WTC11 (cell line): ENCODE results near the gene NOA1. TPM values are rescaled to one million over a fixed set of nuclear protein-coding genes. Genes with fewer than 3 reads are reported as not detected.

ENCODE experiments used
- ATAC-seq: fragments of 200-7000 bp; cut with Tn5 transposase; 2 replicates; pipeline ENCODE4 v1.10.0; 2021; ENCODE audit warnings: mild to moderate bottlenecking, moderate library complexity
- CTCF ChIA-PET: fragments of 300-600 bp; sonication (Branson Sonifier 250); formaldehyde crosslinking; loops from one replicate; lab custom pipeline; 2021; ENCODE audit warnings: antibody characterized with exemption; lab: Charles Lee
- POLR2A ChIA-PET: fragments of 350-600 bp; sonication (Branson Sonifier 250); formaldehyde crosslinking; loops from one replicate; lab custom pipeline; 2021; ENCODE audit warnings: antibody characterized with exemption; lab: Charles Lee
- DNase-seq: peaks from one replicate; pipeline ENCODE4 v3.0.0; 2021; ENCODE audit warnings: low spot score
- H3K27ac Mint-ChIP-seq: 2 replicates; pipeline ENCODE4 v1.8.0; 2021; ENCODE audit warnings: mixed read lengths
- H3K27me3 Mint-ChIP-seq: 2 replicates; pipeline ENCODE4 v1.8.0; 2021; ENCODE audit warnings: low read depth, mild to moderate bottlenecking, moderate library complexity, mixed read lengths
- H3K36me3 Mint-ChIP-seq: 2 replicates; pipeline ENCODE4 v1.8.0; 2021; ENCODE audit warnings: mixed read lengths
- H3K4me1 Mint-ChIP-seq: 2 replicates; pipeline ENCODE4 v1.8.0; 2022; ENCODE audit warnings: mixed read lengths
- H3K4me3 Mint-ChIP-seq: 2 replicates; pipeline ENCODE4 v1.8.0; 2021; ENCODE audit warnings: mild to moderate bottlenecking, moderate library complexity, mixed read lengths
- H3K9me3 Mint-ChIP-seq: 2 replicates; pipeline ENCODE4 v1.8.0; 2021; ENCODE audit warnings: mixed read lengths
- ARID4B ChIP-seq: sonication (generic); formaldehyde crosslinking; IDR thresholded peaks from 2 replicates; pipeline ENCODE4 v1.8.0; 2023; ENCODE audit warnings: missing genetic modification reagents, mild to moderate bottlenecking, borderline replicate concordance
- CDX4 ChIP-seq: fragments of 250-450 bp; sonication (Bioruptor Pico); IDR thresholded peaks from 2 replicates; pipeline ENCODE4 v1.9.0; 2021; ENCODE audit warnings: moderate library complexity, mild to moderate bottlenecking, inconsistent platforms, borderline replicate concordance
- E2F1 ChIP-seq: sonication (generic); formaldehyde crosslinking; IDR thresholded peaks from 2 replicates; pipeline ENCODE4 v1.8.0; 2022; ENCODE audit warnings: mild to moderate bottlenecking, missing genetic modification reagents
- E2F4 ChIP-seq: sonication (generic); formaldehyde crosslinking; IDR thresholded peaks from 2 replicates; pipeline ENCODE4 v1.8.1; 2022; ENCODE audit warnings: low read depth, mild to moderate bottlenecking, moderate library complexity, missing genetic modification reagents, borderline replicate concordance
- E2F5 ChIP-seq: sonication (generic); formaldehyde crosslinking; IDR thresholded peaks from 2 replicates; pipeline ENCODE4 v1.8.1; 2022; ENCODE audit warnings: mild to moderate bottlenecking, moderate library complexity, missing genetic modification reagents
- ESRRA ChIP-seq: sonication (generic); formaldehyde crosslinking; IDR thresholded peaks from 2 replicates; pipeline ENCODE4 v1.8.1; 2022; ENCODE audit warnings: mild to moderate bottlenecking, missing genetic modification reagents, borderline replicate concordance
- FOXK1 ChIP-seq: sonication (generic); formaldehyde crosslinking; IDR thresholded peaks from 2 replicates; pipeline ENCODE4 v1.8.0; 2022; ENCODE audit warnings: mild to moderate bottlenecking, moderate library complexity, missing genetic modification reagents
- GABPB1 ChIP-seq: sonication (generic); formaldehyde crosslinking; IDR thresholded peaks from 2 replicates; pipeline ENCODE4 v1.8.1; 2023; ENCODE audit warnings: mild to moderate bottlenecking, missing genetic modification reagents
- GTF2I ChIP-seq: fragments of 250-450 bp; sonication (Bioruptor Pico); conservative IDR thresholded peaks from 2 replicates; pipeline ENCODE4 v1.4.0; 2021; ENCODE audit warnings: mild to moderate bottlenecking
- NR1H2 ChIP-seq: sonication (generic); formaldehyde crosslinking; IDR thresholded peaks from 2 replicates; pipeline ENCODE4 v1.9.0; 2021; ENCODE audit warnings: mild to moderate bottlenecking, moderate library complexity, missing genetic modification reagents
- OVOL2 ChIP-seq: fragments of 250-450 bp; sonication (Bioruptor Pico); IDR thresholded peaks from 2 replicates; pipeline ENCODE4 v1.9.0; 2021; ENCODE audit warnings: mild to moderate bottlenecking, borderline replicate concordance
- SP1 ChIP-seq: sonication (generic); formaldehyde crosslinking; conservative IDR thresholded peaks from 2 replicates; pipeline ENCODE4 v1.8.1; 2022; ENCODE audit warnings: missing genetic modification reagents
- STAT6 ChIP-seq: sonication (generic); formaldehyde crosslinking; conservative IDR thresholded peaks from 2 replicates; pipeline ENCODE4 v1.8.1; 2023; ENCODE audit warnings: mild to moderate bottlenecking, low read depth, missing genetic modification reagents, moderate library complexity
- TP53 ChIP-seq: sonication (generic); formaldehyde crosslinking; IDR thresholded peaks from 2 replicates; pipeline ENCODE4 v1.8.1; 2023; ENCODE audit warnings: mild to moderate bottlenecking, missing genetic modification reagents
- USF1 ChIP-seq: sonication (generic); formaldehyde crosslinking; IDR thresholded peaks from 2 replicates; pipeline ENCODE4 v1.8.0; 2022; ENCODE audit warnings: mild to moderate bottlenecking, missing genetic modification reagents
- total RNA-seq: library from RNA; stranded (reverse); gene quantifications from 3 replicates; pipeline ENCODE4 v1.2.3, GENCODE V29; 2021

Gene NOA1
- total RNA-seq, 1 experiment from 2014 or later, result 35.7 TPM

GRCh38 chr4:56976283-56976836, 1.0 kb downstream of the NOA1 start:
- no peaks in the 10 kb centered on the region for H3K9me3 Mint-ChIP-seq
- POLR2A ChIA-PET, result interaction anchor here (0.7 to 2.8 kb wide), 2 partner anchors 69 to 158 kb away, joined by 5 to 18 read pairs; partner anchors contain the start of gene REST
- TF ChIP-seq TP53 (CRISPR knock-in tag) (peak; percentile 33; the same call in 1 of the 2 replicates), OVOL2 (CRISPR knock-in tag) (no peak), GABPB1 (CRISPR knock-in tag) (no peak), GTF2I (CRISPR knock-in tag) (no peak), STAT6 (CRISPR knock-in tag) (no peak), CDX4 (no peak), ARID4B (CRISPR knock-in tag) (no peak), SP1 (no peak), USF1 (CRISPR knock-in tag) (0 out of 2 replicates have a peak, but pooled peaks have one; percentile 13), ESRRA (CRISPR knock-in tag) (no peak), FOXK1 (no peak)
- TF ChIP-seq, all 79 proteins: peak for 2
- H3K4me3 Mint-ChIP-seq, result peak overlapping the region; percentile 99
- H3K27me3 Mint-ChIP-seq, result no peaks in the 10 kb centered on the region; the same call in 1 of the 2 replicates
- DNase-seq (no peak), ATAC-seq (no peak)
- H3K27ac Mint-ChIP-seq, result peak overlapping the region; percentile 82
- peaks cover 39% of the 10 kb centered on the region for H3K36me3 Mint-ChIP-seq
- peaks cover 21% of the 10 kb centered on the region for H3K4me1 Mint-ChIP-seq
- CTCF ChIA-PET, result interaction anchor here (1.4 to 2.9 kb wide), 3 partner anchors 16 to 69 kb away, joined by 3 to 18 read pairs (median 8); partner anchors contain the start of gene REST

- Mint-ChIP-seq H3K27ac (no peak overlapping the region), H3K4me3 (no peak overlapping the region), H3K4me1 (peaks cover 12% of the 10 kb centered on the region), H3K36me3 (peaks cover 56% of the 10 kb centered on the region), H3K9me3 (no peaks in the 10 kb centered on the region), H3K27me3 (no peaks in the 10 kb centered on the region; the same call in 1 of the 2 replicates)
- DNase-seq (no peak), ATAC-seq (no peak)
- ChIA-PET POLR2A (no interaction called here), CTCF (interaction anchor here (0.8 kb wide), 1 partner anchor 13 kb away, joined by 4 read pairs; no protein-coding TSS in a partner anchor)
- TF ChIP-seq E2F4 (CRISPR knock-in tag) (no peak), ARID4B (CRISPR knock-in tag) (no peak), NR1H2 (CRISPR knock-in tag) (no peak), E2F5 (CRISPR knock-in tag) (no peak), E2F1 (CRISPR knock-in tag) (no peak)
These were observed 4.1 kb downstream of the NOA1 start for GRCh38 chr4:56973336-56973735.
